ENCODE results near the gene BSN.

BSN gene

DNA sequence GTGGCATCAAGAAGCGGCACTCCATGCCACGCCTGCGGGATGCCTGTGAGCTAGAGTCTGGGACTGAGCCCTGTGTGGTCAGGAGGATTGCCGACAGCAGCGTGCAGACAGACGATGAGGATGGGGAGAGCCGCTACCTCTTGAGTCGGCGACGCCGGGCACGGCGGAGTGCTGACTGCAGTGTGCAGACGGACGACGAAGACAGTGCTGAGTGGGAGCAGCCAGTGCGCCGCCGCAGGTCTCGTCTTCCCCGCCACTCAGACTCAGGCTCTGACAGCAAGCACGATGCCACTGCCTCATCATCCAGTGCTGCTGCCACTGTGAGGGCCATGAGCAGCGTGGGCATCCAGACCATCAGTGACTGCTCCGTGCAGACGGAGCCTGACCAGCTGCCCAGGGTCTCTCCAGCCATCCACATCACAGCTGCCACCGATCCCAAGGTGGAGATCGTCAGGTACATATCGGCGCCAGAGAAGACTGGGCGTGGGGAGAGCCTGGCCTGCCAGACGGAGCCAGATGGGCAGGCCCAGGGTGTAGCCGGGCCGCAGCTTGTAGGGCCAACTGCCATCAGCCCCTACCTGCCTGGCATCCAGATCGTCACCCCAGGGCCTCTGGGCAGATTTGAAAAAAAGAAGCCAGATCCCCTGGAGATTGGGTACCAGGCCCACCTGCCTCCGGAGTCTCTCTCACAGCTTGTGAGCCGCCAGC, 103.1 kb downstream of the BSN start:
- no peak for DNase-seq

DNA sequence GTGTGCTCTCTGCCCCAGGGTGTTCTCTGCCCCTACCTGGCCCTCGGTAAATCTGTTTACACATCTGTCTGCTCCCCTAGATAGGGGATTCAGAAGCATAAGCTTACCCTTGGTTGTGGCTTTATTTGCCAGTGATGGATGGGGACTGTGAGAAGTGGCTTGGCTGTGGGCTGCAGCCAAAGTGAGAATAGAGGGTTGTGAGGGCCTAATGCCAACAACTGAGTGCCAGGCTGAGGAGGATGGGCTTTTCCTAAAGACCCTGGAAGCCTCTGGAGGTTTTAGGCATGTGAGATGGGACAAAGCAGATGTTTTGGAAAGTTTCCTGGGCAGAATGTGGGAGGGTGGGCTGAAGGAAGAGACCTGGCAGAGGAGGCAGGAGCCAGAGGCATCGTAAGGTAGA, 104.4 kb downstream of the BSN start:
- DNase-seq = no peak

DNA sequence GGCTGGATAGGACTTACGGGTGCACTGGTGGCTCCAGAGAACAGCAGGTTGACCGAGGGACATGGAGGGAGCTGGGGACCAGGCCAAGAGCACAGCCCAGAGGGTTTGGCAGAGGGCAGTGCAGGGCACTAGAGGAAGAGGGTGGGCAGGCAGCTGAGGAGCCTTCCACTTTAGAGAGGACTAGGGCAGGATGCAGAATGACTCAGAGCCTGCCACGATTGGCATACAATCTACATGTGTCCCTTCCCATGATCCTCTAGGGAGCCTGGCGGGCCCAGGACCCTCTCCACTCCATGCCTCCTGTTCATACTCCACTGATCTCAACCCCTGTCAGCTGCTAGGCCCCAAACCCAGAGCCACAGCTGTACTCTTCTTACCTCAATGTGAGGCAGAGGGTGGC, 105.5 kb downstream of the BSN start:
- no peak for DNase-seq

DNA sequence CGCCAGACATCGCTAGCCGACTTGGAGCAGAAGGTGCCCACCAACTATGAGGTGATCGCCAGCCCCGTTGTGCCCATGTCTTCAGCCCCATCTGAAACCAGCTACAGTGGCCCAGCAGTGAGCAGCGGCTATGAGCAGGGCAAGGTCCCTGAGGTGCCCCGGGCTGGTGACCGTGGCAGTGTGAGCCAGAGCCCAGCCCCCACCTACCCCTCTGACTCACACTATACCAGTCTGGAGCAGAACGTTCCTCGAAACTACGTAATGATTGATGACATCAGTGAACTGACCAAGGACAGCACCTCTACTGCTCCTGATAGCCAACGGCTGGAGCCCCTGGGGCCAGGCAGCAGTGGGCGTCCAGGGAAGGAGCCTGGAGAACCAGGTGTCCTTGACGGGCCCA, 107.0 kb downstream of the BSN start:
- DNase-seq = no peak

DNA sequence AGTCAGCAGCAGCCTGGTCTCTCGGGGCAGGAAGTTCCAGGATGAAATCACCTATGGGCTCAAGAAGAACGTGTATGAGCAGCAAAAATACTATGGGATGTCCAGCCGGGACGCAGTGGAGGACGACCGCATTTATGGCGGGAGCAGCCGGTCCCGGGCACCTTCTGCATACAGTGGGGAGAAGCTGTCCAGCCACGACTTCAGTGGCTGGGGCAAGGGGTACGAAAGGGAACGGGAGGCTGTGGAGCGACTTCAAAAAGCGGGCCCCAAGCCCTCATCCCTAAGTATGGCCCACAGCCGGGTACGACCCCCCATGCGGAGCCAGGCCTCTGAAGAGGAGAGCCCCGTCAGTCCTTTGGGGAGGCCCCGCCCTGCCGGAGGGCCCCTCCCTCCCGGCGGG, 107.7 kb downstream of the BSN start:
- no peak for DNase-seq

DNA sequence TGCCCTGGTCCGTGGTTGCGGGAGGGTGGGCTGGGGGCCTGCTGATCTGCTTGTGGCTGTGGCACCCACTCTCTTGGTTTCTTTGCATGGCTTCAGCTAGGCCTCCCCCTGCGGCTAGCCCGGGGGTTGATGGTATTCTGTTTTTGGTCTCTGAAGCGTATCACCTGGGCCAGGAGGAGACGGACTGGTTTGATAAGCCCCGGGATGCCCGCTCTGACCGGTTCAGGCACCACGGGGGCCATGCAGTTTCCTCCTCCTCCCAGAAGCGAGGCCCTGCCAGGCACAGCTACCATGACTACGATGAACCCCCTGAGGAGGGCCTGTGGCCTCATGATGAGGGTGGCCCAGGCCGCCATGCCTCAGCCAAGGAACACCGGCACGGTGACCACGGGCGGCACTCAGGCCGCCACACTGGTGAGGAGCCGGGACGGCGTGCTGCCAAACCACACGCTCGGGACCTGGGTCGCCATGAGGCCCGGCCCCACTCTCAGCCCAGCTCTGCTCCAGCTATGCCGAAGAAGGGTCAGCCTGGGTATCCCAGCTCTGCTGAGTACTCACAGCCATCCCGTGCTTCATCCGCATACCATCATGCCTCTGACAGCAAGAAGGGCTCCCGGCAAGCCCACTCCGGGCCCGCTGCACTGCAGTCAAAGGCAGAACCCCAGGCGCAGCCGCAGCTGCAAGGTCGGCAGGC, 108.6 kb downstream of the BSN start:
- no peak for DNase-seq

DNA sequence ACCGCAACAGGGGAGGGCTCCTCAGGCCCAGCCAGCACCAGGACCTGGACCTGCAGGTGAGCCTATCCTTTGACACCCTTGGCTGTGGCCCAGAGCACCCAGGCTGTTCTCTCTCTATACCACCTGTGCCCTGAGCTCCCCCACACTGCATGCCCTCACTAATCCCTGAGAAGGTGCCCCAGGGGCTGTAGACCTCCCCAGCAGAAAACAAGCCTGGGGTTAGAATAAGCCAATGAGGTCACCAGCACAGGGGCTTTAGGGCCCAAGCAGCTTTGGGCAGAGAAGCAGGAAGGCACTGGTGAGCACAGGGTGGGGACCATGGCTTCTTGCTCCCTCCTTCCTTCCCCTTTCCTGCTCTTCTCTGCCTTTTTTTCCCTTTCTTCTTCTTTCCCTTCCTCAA, 109.6 kb downstream of the BSN start:
- no peak for DNase-seq

DNA sequence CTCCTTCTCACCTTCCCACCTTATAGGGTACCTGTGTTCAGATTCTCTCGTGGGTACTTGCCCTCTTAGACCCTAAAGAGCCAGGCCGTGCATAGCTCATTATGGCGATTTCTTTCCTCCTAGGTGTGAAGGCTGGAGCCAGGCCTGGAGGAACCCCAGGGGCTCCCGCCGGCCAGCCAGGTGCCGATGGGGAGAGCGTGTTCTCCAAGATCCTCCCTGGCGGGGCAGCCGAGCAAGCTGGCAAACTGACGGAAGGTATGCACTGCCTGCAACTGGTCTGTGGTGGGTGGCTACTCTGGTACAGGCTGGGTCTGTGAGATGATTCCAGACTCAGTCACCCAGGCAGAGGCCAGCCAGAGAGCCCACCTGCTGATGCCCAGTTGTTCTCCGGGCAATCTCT, 110.0 kb downstream of the BSN start:
- no peak for DNase-seq

DNA sequence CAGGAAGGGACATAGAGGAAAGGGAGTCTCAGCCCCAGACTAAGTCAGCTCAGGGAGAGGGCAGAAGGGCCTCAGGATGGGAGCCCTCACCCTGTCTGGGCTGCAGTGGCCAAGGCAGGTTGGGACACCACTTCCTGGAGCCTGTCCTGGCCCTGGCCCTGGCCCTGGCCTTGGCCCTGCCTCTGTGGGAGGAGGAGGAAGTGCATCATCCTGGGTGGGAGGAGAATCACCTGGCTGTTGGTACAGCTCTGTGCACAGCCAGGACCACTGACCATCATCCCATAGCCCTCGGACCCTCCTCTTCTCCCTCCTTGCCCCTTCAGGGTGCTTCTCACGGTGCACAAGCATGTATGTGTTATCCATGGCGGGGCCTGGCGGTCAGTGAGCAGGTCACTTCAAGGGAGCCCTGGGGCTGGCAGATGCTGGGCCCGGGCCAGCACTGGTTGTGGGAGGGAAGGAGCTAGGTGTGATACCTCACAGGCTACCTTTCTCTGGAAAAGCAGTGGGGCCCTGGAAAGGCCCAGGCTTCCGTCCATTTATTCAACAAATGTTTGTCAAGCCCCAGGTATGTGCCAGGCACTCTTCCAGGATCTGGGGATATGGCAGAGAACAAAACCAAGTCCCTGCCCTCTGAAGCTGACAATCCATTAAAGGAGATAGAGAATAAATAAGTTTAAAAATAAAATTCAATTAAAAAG, 111.7 kb downstream of the BSN start:
- no peak for DNase-seq

DNA sequence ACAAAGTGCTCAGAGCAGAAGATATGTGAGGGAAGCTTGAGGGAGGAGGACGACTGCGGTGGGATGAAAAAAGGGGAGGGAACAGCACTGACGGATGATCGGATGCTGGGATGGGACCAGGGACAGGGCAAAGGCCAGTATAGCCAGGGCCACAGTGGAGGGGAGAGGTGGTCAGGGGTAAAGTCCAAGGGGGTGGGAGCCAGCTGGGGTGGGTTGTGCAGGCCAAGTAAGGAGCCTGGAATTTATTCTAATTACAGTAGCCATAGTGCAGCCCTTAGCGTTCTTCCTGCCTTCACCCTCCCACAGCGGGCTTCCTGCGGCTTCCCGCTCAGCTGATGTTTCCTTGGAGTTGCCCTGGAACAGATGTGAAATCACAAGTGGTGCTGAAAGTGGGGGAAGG, 112.3 kb downstream of the BSN start:
- DNase-seq = no peak

DNA sequence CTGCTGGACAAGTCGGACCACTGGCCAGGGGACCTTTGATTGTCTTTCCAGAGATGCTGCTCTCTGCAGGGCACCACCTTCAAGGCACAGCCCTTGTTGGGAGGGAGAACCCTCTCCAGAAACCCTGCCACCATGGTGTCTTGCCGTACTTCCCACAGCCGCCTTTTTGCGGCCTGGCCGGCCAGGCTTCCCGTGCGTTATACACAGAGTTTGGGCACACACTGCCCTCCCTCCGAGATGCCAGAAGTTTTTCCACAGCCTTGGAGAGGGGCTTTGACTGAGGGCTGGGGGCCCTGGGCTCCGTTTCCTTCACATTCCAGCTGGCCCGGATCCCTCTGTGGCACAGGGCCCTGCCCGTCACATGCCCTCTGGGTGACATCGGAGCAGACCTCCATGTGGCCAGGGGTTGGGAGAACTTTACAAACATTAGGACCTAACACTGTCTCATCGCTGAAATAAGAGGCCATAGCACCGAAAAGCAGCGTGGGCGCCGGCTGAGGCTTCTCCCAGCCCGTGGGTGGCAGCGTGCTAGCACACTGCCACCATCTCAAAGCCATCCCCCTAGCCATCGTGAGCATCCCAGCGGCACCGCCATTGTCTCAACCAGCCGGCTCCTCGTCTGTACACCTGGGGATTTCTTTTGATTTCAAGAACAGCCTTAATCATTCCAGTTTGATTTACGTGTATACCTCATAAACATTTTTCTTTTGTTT, 113.6 kb downstream of the BSN start:
- DNase-seq = no peak

DNA sequence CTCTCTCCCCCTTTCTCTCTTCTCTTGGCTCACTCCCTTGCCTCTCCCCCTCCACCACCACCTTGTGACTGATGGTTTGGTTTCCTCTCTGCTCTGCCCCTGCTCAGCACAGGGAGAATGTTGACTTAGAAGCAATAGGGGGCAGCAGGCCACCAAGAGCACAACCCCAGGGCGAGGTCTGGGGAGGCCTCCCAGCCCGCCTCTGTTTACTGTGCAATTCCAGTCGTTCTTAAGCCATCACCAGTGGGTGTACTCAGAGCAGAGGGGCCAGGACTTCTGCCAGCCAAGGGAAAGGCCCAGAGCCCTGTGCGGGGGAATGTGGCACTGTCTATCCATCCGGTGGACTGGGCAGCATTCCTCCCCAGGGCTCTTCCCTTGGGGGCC, 114.1 kb downstream of the BSN start:
- DNase-seq = no peak

DNA sequence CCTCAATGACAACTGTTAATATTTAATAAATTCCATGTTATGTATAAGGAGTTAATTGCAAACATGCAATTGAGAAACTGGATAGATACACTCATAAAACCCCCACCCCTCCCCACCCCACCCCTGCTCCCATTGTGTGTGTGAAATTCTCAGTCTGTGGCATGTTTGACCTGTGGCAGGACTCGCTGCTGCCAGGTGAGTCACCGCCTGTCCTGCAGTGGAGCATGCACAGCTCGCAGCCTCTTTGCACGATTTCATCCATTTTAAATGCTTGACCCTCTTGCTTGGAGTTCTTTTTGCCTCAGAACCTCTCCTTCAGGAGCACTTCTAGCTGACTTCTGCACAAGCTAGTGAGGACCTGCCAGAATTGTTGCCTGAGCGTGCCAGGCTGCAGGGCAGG, 114.6 kb downstream of the BSN start:
- no peak for DNase-seq

DNA sequence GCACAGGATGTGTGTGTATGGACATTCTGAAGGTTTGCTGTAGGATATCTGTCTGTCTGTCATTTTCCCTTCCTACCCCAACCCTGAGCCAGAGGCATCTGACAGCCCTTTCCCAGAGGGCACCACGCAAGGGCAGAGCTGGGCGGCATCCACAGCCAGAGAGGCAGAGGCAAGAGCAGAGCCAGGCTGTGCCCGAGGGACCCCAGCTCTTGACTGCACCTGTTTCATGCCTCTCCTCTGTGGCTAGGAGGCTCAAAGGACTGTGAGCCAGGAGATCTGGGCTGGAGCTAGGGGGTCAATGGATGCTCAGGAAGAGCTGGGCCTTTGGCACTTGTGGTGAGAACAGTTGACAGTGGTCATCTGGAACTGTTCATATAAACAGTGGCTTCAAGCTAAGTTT, 115.1 kb downstream of the BSN start:
- DNase-seq = no peak

DNA sequence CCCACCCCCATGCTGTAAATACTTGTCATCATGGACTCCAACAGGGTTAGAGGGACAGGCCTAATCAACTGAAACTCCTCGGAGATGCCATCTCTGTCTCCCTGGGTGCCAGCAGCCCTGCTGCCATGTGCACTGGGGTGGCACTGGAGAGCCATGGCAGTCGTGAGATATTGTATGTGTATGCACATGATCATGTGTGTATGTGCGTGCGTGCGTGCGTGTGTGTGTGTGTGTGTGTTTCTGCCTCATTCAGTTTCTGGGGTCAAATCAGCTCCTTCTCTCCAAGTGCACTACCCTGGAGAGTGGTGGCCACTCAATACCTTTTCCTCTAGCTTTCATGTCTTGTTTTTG, 116.6 kb downstream of the BSN start:
- no peak for DNase-seq

DNA sequence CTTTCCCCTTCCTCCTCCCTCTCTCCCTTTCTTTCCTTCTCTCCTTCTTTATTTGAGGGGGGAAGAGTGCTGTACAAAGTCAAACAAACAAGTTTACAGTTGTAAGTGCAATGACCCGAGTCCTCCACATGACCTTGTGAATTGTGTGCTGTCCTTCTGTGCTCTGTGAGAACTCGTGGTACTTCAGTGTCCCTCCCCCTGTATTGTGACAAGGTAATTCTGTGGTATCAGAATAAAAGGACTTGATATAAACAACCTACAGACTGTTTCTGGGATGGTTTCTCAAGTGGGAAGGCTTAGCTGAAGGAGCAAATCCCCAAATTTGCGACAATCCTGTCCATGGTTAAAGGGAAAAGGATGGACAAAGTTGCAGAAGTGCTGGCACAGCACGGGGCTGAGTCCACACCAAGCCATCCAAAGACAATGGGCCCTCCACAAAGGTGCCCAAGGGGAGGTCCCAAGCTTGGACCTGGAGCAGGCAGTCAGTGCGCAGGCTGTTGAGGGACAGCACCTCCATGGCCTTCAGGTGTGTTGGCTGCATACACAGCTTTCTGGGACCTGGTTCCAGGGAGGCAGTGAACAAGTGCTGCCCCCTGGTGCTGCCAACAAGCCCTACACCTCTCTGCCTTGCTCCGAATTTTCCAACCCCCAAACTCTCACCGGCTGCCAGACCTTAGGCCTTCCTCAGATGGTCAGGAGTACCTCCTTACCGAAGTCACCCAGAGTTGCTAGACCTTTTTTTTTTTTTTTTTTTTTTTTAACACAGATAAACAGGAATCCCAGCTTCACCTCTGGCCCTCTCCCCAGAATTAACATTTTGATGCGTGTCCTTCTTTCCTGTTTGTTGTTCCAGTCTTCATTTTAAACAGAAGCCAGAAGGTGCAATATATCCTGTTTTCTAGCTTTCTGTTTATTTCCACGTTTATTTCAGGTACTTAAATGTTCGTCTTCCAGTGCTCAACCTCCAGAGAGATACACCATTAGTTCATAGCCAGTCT, 117.3 kb downstream of the BSN start:
- DNase-seq = peak; percentile 37

DNA sequence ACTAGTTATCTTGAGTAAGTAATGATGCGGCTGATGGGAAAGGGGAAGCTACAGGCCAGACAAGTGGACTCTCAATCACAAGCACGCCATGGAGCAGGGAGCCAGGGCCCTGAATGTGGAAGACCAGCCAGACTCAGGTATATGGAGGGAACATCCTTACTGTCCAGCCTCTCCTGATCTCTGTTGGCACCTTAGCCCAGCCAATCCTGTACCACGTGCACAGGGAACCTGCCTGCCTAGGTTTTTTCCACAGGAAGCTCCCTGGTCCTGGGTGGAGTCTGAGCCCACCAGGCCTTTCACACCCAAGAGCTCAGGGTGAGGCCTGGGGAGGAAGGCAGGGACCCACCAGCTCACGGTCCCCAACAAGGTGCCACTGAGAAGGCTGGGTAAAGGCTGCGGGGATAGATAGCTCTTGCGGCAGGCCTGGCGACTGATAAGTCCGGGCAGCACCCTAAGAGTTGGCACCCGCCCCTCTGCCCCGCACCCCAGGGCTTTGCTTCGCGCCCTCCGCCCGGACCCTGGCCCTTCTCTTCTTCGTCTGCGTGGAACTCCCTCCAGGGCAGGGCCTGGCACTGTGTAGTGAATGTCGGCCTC, 118.9 kb downstream of the BSN start:
- peak; percentile 61 for DNase-seq

DNA sequence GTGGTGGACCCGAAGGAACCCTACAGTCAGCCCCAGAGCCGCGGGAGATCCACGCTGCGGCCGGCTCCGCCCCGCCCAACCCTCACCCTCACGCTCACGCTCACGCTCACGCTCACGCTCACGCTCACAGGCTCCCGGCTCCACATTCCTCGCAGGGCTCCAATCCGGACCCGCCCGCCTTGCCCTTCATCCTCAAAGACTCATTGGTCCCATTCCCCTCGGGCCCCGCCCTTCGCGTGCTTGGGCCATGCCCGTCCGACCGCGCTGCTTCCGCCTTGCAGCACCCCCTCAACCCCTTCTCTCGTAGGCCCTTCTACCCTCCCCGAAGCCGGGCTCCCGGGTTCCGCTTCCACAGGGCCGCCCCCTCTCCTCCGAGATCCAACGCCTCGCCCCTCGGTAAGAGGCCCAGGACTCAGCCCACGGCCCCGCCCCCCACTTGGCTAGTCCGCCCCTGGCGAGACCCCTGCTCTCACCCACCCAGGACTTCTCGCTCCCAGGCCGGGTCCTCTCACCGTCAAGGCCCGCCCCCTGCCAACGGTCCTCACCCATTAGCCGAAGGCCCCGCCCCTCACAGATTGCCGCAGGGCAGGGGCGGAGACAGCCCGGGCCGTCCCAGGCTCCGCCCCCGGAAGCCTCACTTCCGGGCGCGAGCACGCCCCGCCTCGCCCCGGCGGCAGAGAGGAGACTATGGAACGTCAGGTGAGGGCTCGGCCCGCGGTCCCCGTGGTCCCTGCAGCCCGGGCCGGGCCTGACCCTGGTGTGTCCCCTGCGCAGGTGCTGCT, 119.6 kb downstream of the BSN start, which contains the start of gene APEH:
Gene APEH (plus strand): TSS at position 637 of the 782 bp plus-strand sequence. CDS start 51 bp downstream, at position 688.
- peak; percentile 99 for DNase-seq

DNA sequence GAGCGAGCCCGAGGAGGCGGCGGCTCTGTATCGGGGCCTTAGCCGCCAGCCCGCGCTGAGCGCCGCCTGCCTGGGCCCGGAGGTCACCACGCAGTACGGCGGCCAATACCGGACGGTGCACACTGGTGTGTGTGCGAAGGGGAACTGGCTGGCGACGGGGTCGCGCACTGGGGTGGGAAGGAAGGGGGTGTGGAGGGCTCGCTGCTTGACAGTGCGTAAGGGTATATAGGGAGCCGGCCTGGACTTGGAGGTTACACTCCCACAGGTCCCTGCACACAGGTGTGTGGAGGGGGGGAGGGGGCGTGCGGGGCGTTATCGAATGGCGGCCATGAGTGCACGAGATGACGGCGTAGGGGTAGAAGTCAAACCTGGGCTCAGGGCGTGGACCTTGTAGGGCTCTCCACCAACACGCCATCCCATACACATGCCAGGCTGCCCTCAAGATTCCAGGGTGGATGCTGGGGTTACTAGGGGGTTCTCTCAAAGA, 120.3 kb downstream of the BSN start:
- no peak for DNase-seq

DNA sequence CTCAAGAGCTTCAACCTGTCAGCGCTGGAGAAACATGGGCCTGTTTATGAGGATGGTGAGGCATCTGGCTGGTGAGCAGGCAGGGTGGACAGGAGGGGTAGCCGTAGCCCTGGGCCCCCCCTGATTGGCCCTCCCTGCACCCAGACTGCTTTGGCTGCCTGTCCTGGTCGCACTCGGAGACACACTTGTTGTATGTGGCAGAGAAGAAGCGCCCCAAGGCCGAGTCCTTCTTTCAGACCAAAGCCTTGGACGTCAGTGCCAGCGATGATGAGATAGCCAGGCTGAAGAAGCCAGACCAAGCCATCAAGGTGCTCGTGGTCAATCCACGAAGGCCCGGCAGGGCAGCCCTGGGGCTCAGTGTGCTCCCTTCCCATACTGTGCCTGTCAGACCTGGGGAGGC, 121.6 kb downstream of the BSN start:
- DNase-seq = no peak

Measured in NCI-H226 (cell line).